ENCODE data around the gene OPN1LW. TPM values are rescaled to one million over a fixed set of nuclear protein-coding genes. Genes with fewer than 3 reads are reported as not detected.

OPN1LW gene
- total RNA-seq, 1 experiment from 2014 or later = not detected

- POLR2A ChIA-PET = no interaction called here
- no TSS peak for BruUV-seq (replicated peaks)
Measured at GRCh38 chrX:154123241-154124219, 20.5 kb upstream of the OPN1LW start.

More at GRCh38 chrX:154123241-154124219, 20.5 kb upstream of the OPN1LW start:
- ChIA-PET RAD21 (ENCODE audit: low non-redundant PET in 1 of 2, low total read pairs in 2 of 2, uncharacterized antibody in 2 of 2, unreplicated experiment in 2 of 2) (no interaction called here), CTCF (no interaction called here)
- H3K9ac ChIP-seq (ENCODE audit: low read length) = no peak overlapping the region
- peak overlapping the region; percentile 23 for H3K4me2 ChIP-seq (ENCODE audit: low read length)
- no peak for DNase-seq (ENCODE audit: low read depth, low spot score)
- H3K27ac ChIP-seq (ENCODE audit: low read depth, low read length) = no peak overlapping the region
- no peaks in the 10 kb centered on the region for H3K9me2 ChIP-seq (ENCODE audit: insufficient read depth)
- intact Hi-C loops (cut with micrococcal nuclease) = no loop called here
- no peaks in the 10 kb centered on the region for H3K27me3 ChIP-seq (ENCODE audit: insufficient read depth, low read length)
- H3K79me2 ChIP-seq (ENCODE audit: insufficient read depth, low read length) = no peaks in the 10 kb centered on the region
- H3K9me3 ChIP-seq (ENCODE audit: control insufficient read depth in 1 of 2, insufficient read depth in 1 of 2, low read depth in 1 of 2, low read length in 2 of 2) = no peaks in the 10 kb centered on the region
- peaks cover 7 to 15% of the 10 kb centered on the region in 2 experiments; a peak in 2 of 4 replicates for H3K4me1 ChIP-seq (ENCODE audit: control insufficient read depth in 1 of 2, insufficient read depth in 2 of 2, low read length in 2 of 2)
- no peak overlapping the region for H3K4me3 ChIP-seq (replicated peaks in 1 of 2; ENCODE audit: low read depth in 1 of 2, low read length in 2 of 2)
- no peaks in the 10 kb centered on the region for H3K36me3 ChIP-seq (ENCODE audit: control insufficient read depth in 1 of 2, insufficient read depth in 2 of 2, low read length in 2 of 2)
- ATAC-seq = peak; percentile 63; the same call in 1 of the 2 replicates
- H4K20me1 ChIP-seq (ENCODE audit: insufficient read depth) = no peaks in the 10 kb centered on the region
- TF ChIP-seq TCF7L2 (IDR thresholded peaks at IDR 0.05; ENCODE audit: borderline replicate concordance, extremely low read depth, insufficient read depth, insufficient read length) (no peak), POLR2AphosphoS5 (IDR thresholded peaks at IDR 0.05; ENCODE audit: low read depth, low read length) (no peak), CBX3 (IDR thresholded peaks at IDR 0.05; ENCODE audit: low read depth) (no peak), YY1 (IDR thresholded peaks at IDR 0.05; ENCODE audit: extremely low read depth, insufficient replicate concordance, low read depth, low read length) (no peak), FOSL1 (IDR thresholded peaks at IDR 0.05; ENCODE audit: low read depth) (no peak), CEBPB (IDR thresholded peaks at IDR 0.05; ENCODE audit: low read depth) (no peak), CTCF (IDR thresholded peaks at IDR 0.05 in 2 of 3, conservative IDR thresholded peaks at IDR 0.05 in 1 of 3; ENCODE audit: borderline replicate concordance in 1 of 3, insufficient read depth in 1 of 3, low read depth in 2 of 3, low read length in 2 of 3) (no peak), POLR2A (IDR thresholded peaks at IDR 0.05; ENCODE audit: borderline replicate concordance, extremely low read depth, insufficient read depth, insufficient read length) (no peak), ELF1 (IDR thresholded peaks at IDR 0.05; ENCODE audit: borderline replicate concordance, low read depth) (no peak), SRF (IDR thresholded peaks at IDR 0.05; ENCODE audit: low read depth) (no peak), REST (IDR thresholded peaks at IDR 0.05; ENCODE audit: low read depth) (no peak), ZNF274 (IDR thresholded peaks at IDR 0.05; ENCODE audit: low read depth, low read length) (no peak), SP1 (IDR thresholded peaks at IDR 0.05; ENCODE audit: low read depth) (no peak), SIN3A (IDR thresholded peaks at IDR 0.05; ENCODE audit: low read depth) (no peak), ZFX (IDR thresholded peaks at IDR 0.05) (no peak), EZH2 (IDR thresholded peaks at IDR 0.05) (no peak), JUND (IDR thresholded peaks at IDR 0.05) (no peak), MAX (IDR thresholded peaks at IDR 0.05) (no peak), RAD21 (IDR thresholded peaks at IDR 0.05; ENCODE audit: low read depth) (no peak)
- peak overlapping the region; percentile 54 for H2AFZ ChIP-seq (ENCODE audit: low read depth, low read length, poor library complexity, severe bottlenecking)
